Activated T-helper 1 cell treated with anti-CD3 and anti-CD28 coated beads, Interleukin-12 subunit alpha, Interleukin-12 subunit beta, Interleukin-2, Interleukin-4 antibody, amounts not matched to agents 30 ng/mL and 10 ng/mL and 1 ng/mL, durations not matched to agents 14 hours and 24 hours and 36 hours (primary cell): Measurements from ENCODE around the gene MAPK6. TPM values are rescaled to one million over a fixed set of nuclear protein-coding genes. Genes with fewer than 3 reads are reported as not detected.
"Not testable (repeated sequence)": the region's sequence is repeated elsewhere in the genome, so short reads cannot be mapped to it uniquely, and the experiment has no call there.

ENCODE experiments used
- DNase-seq: peaks from one replicate; pipeline ENCODE4 v3.0.0; 2021; ENCODE audit warnings: low spot score
- H3K27ac Mint-ChIP-seq: one replicate; pipeline ENCODE4 v1.8.0; 2021; ENCODE audit warnings: mild to moderate bottlenecking, mixed read lengths
- H3K27me3 Mint-ChIP-seq: one replicate; pipeline ENCODE4 v1.8.0; 2022; ENCODE audit warnings: mild to moderate bottlenecking, moderate library complexity, mixed read lengths; ENCODE audit not compliant: insufficient read depth
- H3K36me3 Mint-ChIP-seq: one replicate; pipeline ENCODE4 v1.8.0; 2021; ENCODE audit warnings: low read depth, mixed read lengths
- H3K4me1 Mint-ChIP-seq: one replicate; pipeline ENCODE4 v1.8.0; 2021; ENCODE audit warnings: low read depth, mixed read lengths
- H3K4me3 Mint-ChIP-seq: one replicate; pipeline ENCODE4 v1.8.0; 2021; ENCODE audit warnings: mild to moderate bottlenecking, moderate library complexity, mixed read lengths
- H3K9me3 Mint-ChIP-seq: one replicate; pipeline ENCODE4 v1.8.0; 2021; ENCODE audit warnings: mixed read lengths
- intact Hi-C: fragments of 100-400 bp; cut with micrococcal nuclease; formaldehyde crosslinking; loops from one replicate; pipeline ENCODE4 v1.15.1; 2024
- total RNA-seq: library from RNA; stranded (reverse); gene quantifications from 2 replicates; pipeline ENCODE4 v1.2.3, GENCODE V29; 2022

The MAPK6 gene
- total RNA-seq, 1 donor from 2014 or later = 57.3 TPM

GRCh38 chr15:52003089-52003488, 15.9 kb upstream of the MAPK6 start:
- peaks cover 53% of the 10 kb centered on the region for H3K4me1 Mint-ChIP-seq
- H3K36me3 Mint-ChIP-seq, DNase-seq, H3K9me3 Mint-ChIP-seq, H3K4me3 Mint-ChIP-seq, intact Hi-C loops, H3K27me3 Mint-ChIP-seq, H3K27ac Mint-ChIP-seq: not testable (repeated sequence)

GRCh38 chr15:52003710-52004109, 15.3 kb upstream of the MAPK6 start:
- Mint-ChIP-seq H3K27ac (no peak overlapping the region), H3K27me3 (peaks cover 3% of the 10 kb centered on the region), H3K36me3 (peaks cover 1% of the 10 kb centered on the region)

DNA sequence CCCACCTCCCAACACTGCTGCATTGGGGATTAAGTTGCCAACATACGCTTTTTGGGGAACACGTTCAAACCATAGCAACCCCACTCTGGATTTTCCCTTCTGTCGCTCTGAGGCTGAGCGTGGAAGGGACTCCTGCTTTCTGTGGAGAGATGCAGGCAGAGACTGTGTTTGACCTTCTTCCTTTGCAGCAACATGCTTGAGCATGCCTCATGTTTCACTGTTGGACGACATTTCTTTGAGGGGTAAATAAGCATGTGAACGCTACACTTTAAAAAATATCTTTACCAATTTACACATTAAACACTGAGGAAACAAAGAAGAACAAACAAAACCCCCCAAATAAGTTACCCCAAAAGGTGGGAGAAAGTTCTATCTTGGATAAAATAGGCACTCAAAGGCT, 14.2 kb upstream of the MAPK6 start:
- Mint-ChIP-seq H3K27me3 (peaks cover 3% of the 10 kb centered on the region), H3K4me3 (no peak overlapping the region), H3K36me3 (peaks cover 1% of the 10 kb centered on the region), H3K9me3 (no peaks in the 10 kb centered on the region), H3K4me1 (peaks cover 65% of the 10 kb centered on the region), H3K27ac (peak overlapping the region; percentile 80)
- DNase-seq = no peak
- intact Hi-C loops = loop anchor here (1.0 to 5.0 kb wide), 2 partner anchors 8 to 672 kb away; partner anchors contain the start of gene ATOSA

More at GRCh38 chr15:52003710-52004109, 15.3 kb upstream of the MAPK6 start:
- no peaks in the 10 kb centered on the region for H3K9me3 Mint-ChIP-seq
- no peak for DNase-seq
- H3K4me1 Mint-ChIP-seq = peaks cover 60% of the 10 kb centered on the region
- H3K4me3 Mint-ChIP-seq = no peak overlapping the region
- intact Hi-C loops = no loop called here

DNA sequence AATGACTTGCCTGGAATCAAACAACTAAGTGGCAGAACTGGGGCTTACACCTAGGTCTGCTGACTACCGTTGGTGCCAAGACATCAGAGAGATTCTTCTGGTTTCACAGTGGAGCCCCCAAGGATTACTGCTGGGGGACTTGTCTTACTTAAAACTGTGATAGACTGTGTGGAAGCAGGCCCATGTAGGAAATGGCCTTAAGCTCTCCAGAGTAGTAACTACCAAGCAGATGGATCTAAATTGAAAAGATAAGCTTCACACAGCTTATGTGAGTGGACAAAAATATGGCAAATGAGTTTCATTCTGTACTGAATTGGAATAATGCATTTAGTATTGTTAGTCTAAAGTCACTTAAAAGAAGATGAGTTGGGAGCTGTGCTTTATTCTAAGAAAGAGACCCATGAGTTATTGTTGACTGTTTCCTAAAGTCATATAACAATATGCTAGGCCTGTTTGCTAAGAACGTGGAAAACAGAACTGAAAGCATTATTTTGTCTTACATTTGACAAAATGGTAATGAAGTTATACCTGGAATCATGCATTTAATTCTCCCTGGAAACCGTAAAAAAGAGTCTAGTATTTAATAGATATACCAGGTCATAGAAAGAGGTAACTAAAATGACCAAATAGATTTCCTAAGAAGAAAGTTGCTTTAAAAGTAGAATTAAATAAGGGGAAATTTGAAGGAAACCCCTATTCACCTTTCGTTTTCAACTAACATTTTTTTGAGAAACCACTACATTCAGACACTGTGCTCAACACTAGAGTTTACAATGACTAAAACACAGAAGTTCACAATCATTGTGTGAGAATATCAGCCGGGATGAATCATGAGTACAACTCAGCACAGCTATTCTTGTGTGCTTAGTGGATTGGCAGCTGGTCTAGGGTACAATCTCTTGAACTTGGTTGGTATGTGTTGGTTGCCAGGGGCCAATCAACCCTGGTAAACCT, 13.0 kb upstream of the MAPK6 start:
- H3K4me3 Mint-ChIP-seq = peak overlapping the region; percentile 28
- DNase-seq = no peak
- peaks cover 3% of the 10 kb centered on the region for H3K36me3 Mint-ChIP-seq
- intact Hi-C loops = loop anchor here (1.0 to 5.0 kb wide), 7 partner anchors 7 to 671 kb away; partner anchors contain the start of gene ATOSA
- peaks cover 70% of the 10 kb centered on the region for H3K4me1 Mint-ChIP-seq
- peak overlapping the region; percentile 80 for H3K27ac Mint-ChIP-seq
- H3K9me3 Mint-ChIP-seq = no peaks in the 10 kb centered on the region
- H3K27me3 Mint-ChIP-seq = no peaks in the 10 kb centered on the region

DNA sequence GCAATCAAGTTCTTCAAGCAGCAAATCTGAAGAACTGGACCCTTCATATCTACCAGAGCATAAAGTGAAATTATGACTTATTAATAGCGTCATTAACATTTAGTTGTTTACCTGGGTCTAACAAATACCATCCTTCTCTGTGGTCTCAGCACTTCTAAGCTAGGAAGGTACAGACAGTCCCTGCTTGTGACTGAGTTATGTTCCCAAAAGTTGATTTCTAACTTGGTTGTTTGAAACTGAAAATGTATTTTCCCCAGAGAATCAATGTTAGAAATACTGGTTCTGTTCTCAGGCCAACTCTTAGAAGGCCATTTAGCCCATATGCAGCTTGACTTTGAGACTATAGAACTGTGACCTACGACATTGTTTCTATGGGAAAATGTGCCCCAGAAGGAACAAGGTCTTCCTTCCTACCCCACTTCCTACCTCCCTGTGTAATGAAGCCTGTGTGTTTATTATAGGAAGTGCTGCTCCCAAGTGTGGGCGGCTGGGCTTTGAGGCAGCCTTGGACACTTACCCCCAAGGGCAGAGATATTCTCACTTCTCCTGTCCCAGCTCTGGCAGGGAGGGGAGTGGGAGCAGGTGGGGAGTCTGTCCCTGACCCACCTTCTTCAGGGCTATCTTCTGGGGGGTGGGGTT, 12.2 kb upstream of the MAPK6 start:
- Mint-ChIP-seq H3K27me3 (no peaks in the 10 kb centered on the region), H3K9me3 (no peaks in the 10 kb centered on the region), H3K27ac (peak overlapping the region; percentile 80), H3K36me3 (peaks cover 3% of the 10 kb centered on the region), H3K4me1 (peaks cover 78% of the 10 kb centered on the region), H3K4me3 (peak overlapping the region; percentile 28)
- intact Hi-C loops = loop anchor here (1.0 to 5.0 kb wide), 6 partner anchors 14 to 670 kb away; partner anchors contain the start of gene ATOSA
- DNase-seq = no peak

- DNase-seq = no peak
- peaks cover 2% of the 10 kb centered on the region for H3K36me3 Mint-ChIP-seq
- H3K9me3 Mint-ChIP-seq = no peaks in the 10 kb centered on the region
- H3K4me3 Mint-ChIP-seq = no peak overlapping the region
- H3K4me1 Mint-ChIP-seq = peaks cover 82% of the 10 kb centered on the region
- H3K27me3 Mint-ChIP-seq = no peaks in the 10 kb centered on the region
- H3K27ac Mint-ChIP-seq = peak overlapping the region; percentile 84
- intact Hi-C loops = loop anchor here (5.0 kb wide), 1 partner anchor 669 kb away; the partner anchor contains the start of gene ATOSA
Observed at GRCh38 chr15:52008359-52008697, 10.7 kb upstream of the MAPK6 start.

DNA sequence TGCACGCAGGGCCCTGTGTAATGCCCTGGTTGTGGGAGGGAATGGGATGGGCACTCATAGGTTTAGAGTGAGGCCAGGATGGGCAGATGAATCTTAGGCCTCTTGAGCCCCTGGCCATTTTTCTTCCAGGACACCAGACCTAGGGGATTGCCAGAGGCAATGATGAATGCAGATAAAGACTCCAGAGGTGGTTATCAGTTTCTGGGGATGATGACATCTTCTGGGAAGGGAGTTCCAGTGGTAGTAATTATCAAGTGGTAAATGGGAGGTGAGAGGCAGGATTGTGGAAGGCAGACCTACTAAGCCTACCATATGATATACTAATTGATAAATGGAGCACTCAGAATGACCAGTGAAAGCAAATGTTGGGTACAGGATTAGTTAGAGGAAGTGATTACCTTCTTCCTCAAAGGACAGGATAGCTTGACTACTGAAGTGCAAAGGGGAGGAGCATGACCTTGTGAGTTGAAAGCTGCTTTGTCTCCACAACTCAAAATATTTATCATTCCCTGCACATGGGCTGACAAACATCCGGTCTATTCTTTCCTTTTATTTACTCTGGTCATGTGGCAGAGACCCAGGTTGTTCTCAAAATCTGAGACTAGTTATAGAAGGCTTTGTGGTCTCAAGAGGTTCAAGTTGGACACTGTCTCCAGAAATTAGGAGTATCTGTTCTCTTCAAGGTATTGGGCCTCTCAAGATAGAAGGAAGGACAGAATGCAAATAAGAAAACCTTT, 10.2 kb upstream of the MAPK6 start:
- no peak overlapping the region for H3K4me3 Mint-ChIP-seq
- H3K4me1 Mint-ChIP-seq = peaks cover 82% of the 10 kb centered on the region
- peaks cover 2% of the 10 kb centered on the region for H3K36me3 Mint-ChIP-seq
- peak overlapping the region; percentile 40 for H3K27ac Mint-ChIP-seq
- H3K9me3 Mint-ChIP-seq = no peaks in the 10 kb centered on the region
- intact Hi-C loops = loop anchor here (5.0 kb wide), 1 partner anchor 668 kb away; the partner anchor contains the start of gene ATOSA
- no peak for DNase-seq
- no peaks in the 10 kb centered on the region for H3K27me3 Mint-ChIP-seq

DNA sequence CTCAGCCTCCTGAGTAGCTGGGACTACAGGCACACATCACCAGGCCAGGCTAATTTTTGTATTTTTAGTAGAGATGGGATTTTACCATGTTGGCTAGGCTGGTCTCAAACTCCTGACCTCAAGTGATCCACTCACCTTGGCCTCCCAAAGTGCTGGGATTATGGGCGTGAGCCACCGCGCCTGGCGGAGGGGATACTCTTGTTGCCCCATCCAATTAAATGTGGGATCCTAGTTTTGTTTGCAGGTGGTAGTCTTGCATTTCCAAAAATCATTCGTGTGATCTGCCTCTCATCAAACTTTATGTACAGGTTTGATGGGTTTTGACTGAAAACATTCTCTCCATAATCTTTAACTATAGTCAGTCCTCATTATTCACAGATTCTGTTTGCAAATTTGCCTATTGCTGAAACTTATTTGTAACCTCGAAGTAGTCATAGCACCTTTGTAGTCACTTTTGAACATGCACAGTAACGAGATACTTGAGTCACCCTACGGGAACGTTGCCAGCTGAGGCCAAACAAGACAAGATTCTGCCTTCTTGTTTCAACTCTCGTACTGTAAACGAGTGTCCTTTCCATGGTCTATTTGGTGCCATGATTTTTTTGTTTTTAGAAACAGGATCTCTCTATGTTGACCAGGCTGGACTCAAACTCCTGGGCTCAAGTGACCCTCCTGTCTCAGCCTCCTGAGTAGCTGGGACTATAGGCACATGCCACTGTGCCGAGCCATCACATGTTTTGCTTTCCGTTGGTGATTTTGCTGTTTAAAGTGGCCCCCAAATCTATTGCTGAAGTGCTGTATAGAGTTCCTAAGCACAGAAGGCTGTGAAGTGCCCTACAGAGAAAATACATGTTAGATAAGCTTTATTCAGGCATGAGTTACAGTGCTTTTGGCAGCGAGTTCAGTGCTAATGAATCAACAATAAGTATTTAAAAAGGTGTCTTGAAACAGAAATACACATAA, 8.1 kb upstream of the MAPK6 start:
- Mint-ChIP-seq H3K36me3 (peaks cover 2% of the 10 kb centered on the region), H3K27me3 (no peaks in the 10 kb centered on the region), H3K9me3 (no peaks in the 10 kb centered on the region), H3K4me3 (no peak overlapping the region), H3K27ac (peak overlapping the region; percentile 56), H3K4me1 (peaks cover 66% of the 10 kb centered on the region)
- intact Hi-C loops = loop anchor here (5.0 kb wide), 3 partner anchors 166 to 274 kb away; partner anchors contain the start of gene LYSMD2
- DNase-seq = no peak

- Mint-ChIP-seq H3K4me3 (no peak overlapping the region), H3K9me3 (no peaks in the 10 kb centered on the region), H3K4me1 (peaks cover 58% of the 10 kb centered on the region), H3K36me3 (peaks cover 2% of the 10 kb centered on the region), H3K27me3 (no peaks in the 10 kb centered on the region), H3K27ac (no peak overlapping the region)
- intact Hi-C loops = loop anchor here (5.0 kb wide), 3 partner anchors 166 to 274 kb away; partner anchors contain the start of gene LYSMD2
- no peak for DNase-seq
Observed at GRCh38 chr15:52011711-52012144, 7.3 kb upstream of the MAPK6 start.

GRCh38 chr15:52012210-52012609, 6.8 kb upstream of the MAPK6 start:
- Mint-ChIP-seq H3K9me3 (no peaks in the 10 kb centered on the region), H3K36me3 (peaks cover 2% of the 10 kb centered on the region), H3K27me3 (peaks cover 3% of the 10 kb centered on the region), H3K4me3 (no peak overlapping the region), H3K27ac (no peak overlapping the region), H3K4me1 (peaks cover 57% of the 10 kb centered on the region)
- DNase-seq = no peak
- intact Hi-C loops = loop anchor here (5.0 kb wide), 3 partner anchors 165 to 275 kb away; partner anchors contain the start of gene LYSMD2

DNA sequence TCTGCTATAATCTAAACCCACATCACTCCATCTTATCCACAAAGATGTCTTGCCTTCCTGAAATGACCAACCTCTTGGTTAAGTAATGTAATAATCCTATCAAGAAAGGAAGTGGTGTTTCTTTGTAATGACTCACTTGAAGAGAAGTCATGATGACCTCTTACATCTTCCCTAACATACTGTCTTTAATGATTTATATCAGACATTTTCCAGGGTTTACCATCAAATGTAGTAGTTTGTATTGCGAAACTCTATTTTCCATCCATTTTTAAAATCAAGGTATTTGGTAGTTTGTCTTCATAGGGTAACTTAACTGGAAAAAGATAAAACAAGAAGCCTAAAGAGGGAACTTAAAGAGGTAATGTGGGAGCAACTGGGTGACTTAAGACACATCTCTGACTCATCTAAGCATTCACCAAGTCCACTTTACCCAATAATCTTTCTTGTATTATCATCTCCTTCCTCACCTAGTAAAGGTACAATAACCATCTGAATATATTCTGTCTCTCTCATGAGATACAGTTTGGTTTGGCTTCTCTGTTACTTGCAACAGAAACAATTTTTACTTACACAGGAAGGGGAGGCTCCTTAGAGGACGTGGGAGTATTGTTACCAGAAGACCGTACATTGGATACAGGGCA, 5.7 kb upstream of the MAPK6 start:
- H3K4me3 Mint-ChIP-seq = no peak overlapping the region
- peaks cover 7% of the 10 kb centered on the region for H3K27me3 Mint-ChIP-seq
- H3K4me1 Mint-ChIP-seq = peaks cover 56% of the 10 kb centered on the region

More for the DNA sequence above, 5.7 kb upstream of the MAPK6 start:
- no peak for DNase-seq
- Mint-ChIP-seq H3K9me3 (no peaks in the 10 kb centered on the region), H3K36me3 (peaks cover 2% of the 10 kb centered on the region), H3K27ac (peak overlapping the region; percentile 87)
- intact Hi-C loops = loop anchor here (1.0 to 5.0 kb wide), 5 partner anchors 8 to 276 kb away; partner anchors contain the start of gene LYSMD2
